SKM-1 (cell line): Measurements from ENCODE around the gene PRR20A.
"Not testable (repeated sequence)": the region's sequence is repeated elsewhere in the genome, so short reads cannot be mapped to it uniquely, and the experiment has no call there.

Experiments used
- DNase-seq: peaks from one replicate; lab custom pipeline; 2025; ENCODE audit not compliant: unreplicated experiment; lab: John Stamatoyannopoulos, UW

The PRR20A gene

DNA sequence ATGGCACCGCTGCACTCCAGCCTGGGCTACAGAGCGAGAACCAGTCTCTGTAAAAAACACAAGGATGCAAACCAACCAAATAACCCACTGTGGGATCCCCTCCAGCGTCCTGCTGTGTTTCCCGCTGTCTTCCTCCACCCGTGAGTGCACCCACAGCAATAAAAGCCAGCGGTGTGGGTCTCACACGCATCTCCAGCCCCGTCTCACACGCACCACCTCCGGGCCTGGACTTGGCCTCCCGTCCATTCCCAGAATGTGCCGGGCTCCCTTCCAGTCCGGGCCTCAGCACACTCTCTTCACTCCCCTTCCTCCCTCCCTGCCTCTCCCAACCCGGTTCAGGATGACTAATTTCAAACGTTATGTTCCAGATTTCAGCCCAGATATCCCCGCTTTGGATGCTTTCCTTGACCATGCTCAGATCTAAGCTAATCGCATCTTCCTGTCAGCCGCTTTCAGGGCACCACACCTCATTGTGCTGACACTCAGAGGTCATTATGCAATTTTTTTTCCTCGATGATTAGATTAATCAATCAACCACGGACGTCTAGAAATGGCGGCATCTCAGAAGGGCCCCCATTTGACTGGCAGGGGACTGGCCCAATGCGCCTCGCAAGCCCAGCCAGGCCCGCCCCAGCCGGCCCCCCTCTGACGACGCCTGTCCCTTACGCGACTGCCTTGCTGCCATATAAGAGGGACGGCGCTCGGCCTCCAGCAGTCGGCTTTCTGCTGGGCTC, at the start of gene PRR20A:
TSS of gene PRR20A (plus strand) at position 684 of the 734 bp plus-strand sequence. CDS start 387 bp downstream, outside the sequence.
- DNase-seq, result not testable (repeated sequence)

DNA sequence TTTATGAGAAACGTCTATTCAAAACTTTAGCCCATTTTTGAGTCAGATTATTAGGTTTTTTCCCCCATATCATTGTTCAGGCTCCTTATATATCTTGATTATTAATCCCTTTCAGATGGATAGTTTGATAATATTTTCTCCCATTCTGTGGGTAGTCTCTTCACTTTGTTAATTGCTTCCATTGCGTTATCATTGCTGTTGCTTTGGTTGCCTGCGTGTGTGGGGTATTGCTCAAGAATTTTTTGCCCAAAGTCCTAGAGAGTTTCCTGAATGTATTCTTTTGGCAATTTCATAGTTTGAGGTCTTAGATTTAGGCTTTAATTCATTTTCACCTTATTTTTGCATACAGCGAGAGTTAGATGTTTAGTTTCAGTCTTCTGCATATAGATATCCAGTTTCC, 25.8 kb upstream of the PRR20A start:
- DNase-seq, result no peak

DNA sequence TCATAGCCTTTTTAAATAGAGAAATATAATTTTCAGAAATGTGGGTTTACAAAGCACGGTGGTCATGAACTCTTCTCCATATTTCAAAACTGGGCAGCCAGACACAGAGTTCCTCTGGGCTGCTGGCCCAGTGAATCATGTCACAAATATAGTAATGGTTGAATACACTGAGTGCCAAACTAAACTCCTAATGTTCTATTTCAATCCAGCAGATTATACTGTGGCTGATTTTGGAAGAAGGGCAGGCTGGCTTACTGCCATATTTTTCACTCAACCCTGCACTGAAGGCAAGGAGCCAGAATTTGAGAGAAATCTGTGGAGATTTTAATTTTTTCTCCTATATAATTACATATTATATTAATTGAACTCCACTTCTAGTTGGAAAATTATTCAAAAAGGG, 17.0 kb upstream of the PRR20A start:
- no peak for DNase-seq

DNA sequence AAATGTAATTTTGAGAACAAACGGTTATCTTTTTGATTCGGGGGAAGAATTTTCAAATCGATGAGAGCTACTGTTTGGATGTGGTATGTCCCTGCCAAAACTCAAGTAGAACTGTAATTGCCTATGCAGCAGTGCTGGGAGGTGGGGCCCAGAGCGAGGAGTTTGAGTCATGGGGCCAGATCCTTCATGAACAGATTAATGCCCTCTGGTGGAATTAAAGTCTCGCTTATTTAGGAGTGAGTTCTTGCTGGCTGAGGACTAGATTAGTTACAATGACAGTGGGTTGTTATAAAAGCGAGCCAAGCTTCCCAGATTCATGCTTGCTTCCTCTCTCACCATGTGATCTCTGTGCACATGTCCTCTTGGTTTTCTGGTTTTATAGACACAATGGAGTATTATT, 11.8 kb upstream of the PRR20A start:
- no peak for DNase-seq

DNA sequence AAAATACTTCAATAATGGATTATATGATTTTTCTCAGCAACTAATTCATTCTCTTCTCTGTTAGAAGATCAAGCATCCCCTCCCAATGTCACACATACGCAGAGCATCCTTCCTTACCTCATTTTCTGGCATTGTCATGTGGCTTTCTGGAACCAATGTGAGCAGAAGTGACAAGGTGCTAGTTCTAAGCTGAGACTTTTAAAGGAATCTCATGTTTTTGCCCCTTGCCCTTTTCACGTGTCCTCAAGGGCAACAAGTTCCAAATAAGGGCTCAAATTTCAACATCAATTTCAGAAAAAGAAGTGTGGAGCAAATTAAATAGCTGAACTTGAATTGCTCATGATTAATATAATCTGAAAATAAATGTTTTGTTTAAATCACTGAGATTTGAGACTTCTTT, 4.6 kb upstream of the PRR20A start:
- DNase-seq, result no peak

DNA sequence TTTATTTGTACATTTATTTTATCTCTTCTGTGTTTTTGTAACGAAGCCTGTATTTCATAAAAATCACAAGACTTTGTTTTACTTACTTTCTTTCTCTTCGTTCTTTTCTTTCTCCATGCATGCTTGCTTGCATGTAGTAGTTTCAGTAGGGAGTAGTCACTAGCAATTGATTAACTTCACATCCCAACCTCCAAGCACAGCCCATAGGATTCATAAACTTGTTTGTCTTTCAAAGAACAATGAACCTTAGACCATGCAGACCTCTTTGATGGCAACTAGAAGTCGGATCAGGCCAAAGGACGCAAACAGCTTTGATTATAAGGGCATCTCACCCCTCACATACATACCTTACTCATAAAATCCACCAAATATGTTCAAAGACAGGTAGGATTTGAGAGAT, 3.1 kb upstream of the PRR20A start:
- no peak for DNase-seq

DNA sequence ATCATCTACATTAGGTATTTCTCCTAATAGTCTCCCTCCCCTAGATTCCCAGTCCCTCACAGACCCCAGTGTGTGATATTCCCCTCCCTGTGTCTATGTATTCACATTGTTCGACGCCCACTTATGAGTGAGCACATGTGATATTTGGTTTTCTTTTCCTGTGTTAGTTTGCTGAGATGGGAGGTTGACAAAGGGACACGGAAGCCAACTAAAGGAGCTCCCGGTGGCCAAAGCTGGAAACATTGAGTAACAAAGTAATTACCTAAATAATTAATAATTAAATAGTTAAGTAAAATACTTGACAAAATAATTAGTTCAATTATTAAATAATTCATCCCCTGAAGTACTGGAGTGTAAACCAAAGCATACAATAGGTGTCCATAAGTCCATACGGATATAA, 1.7 kb upstream of the PRR20A start:
- DNase-seq, result no peak

DNA sequence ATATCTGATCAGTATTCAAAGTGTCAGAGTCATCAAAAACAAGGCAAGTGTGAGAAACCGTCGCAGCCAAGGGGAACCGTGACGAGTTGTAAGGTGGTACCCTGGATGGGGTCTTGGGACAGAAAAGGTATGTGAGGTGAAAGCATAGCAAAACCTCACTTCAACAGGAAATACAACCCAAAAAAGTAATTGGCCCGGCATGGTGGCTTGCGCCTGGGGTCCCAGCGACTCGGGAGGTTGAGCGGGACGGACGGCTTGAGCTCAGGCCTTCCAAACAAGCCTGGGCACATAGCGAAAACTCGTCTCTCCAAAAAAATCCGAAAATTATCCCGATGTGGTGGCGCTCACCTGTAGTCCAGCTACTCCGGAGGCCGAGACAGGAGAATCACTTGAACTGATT, 937 bp upstream of the PRR20A start:
- not testable (repeated sequence) for DNase-seq

DNA sequence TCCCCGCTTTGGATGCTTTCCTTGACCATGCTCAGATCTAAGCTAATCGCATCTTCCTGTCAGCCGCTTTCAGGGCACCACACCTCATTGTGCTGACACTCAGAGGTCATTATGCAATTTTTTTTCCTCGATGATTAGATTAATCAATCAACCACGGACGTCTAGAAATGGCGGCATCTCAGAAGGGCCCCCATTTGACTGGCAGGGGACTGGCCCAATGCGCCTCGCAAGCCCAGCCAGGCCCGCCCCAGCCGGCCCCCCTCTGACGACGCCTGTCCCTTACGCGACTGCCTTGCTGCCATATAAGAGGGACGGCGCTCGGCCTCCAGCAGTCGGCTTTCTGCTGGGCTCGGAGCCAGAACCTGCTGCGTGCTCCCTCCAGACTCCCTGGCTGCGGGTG, 6.5 kb downstream of the PRR20A start, which contains the start of gene PRR20B:
TSS of gene PRR20B (plus strand) at position 301 of the 400 bp plus-strand sequence. CDS start 387 bp downstream, outside the sequence.
- not testable (repeated sequence) for DNase-seq

DNA sequence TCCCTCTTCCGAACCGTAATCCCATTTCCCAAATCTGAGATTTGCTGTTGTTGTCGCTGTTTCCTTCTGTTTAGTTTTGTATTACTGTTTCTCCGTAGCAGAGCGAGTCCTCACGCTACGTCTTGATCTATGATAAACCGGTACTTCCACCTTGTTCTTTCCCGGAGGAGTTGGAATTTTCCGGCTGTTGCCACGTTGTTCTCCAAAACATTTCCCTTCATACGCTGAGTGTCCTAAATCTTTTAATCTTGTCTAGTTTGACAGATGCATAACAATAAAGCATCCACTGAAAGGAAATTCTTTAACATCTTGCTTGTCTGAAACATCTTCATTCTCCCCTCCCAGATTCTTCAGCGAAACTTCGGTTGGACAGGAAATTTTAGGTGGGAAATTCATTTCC, 7.4 kb downstream of the PRR20A start:
- not testable (repeated sequence) for DNase-seq

DNA sequence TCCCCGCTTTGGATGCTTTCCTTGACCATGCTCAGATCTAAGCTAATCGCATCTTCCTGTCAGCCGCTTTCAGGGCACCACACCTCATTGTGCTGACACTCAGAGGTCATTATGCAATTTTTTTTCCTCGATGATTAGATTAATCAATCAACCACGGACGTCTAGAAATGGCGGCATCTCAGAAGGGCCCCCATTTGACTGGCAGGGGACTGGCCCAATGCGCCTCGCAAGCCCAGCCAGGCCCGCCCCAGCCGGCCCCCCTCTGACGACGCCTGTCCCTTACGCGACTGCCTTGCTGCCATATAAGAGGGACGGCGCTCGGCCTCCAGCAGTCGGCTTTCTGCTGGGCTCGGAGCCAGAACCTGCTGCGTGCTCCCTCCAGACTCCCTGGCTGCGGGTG, 13.0 kb downstream of the PRR20A start, which contains the start of gene PRR20C:
TSS of gene PRR20C (plus strand) at position 301 of the 400 bp plus-strand sequence. CDS start 387 bp downstream, outside the sequence.
- not testable (repeated sequence) for DNase-seq

DNA sequence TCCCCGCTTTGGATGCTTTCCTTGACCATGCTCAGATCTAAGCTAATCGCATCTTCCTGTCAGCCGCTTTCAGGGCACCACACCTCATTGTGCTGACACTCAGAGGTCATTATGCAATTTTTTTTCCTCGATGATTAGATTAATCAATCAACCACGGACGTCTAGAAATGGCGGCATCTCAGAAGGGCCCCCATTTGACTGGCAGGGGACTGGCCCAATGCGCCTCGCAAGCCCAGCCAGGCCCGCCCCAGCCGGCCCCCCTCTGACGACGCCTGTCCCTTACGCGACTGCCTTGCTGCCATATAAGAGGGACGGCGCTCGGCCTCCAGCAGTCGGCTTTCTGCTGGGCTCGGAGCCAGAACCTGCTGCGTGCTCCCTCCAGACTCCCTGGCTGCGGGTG, 19.6 kb downstream of the PRR20A start, which contains the start of gene PRR20D:
TSS of gene PRR20D (plus strand) at position 301 of the 400 bp plus-strand sequence. CDS start 387 bp downstream, outside the sequence.
- not testable (repeated sequence) for DNase-seq

DNA sequence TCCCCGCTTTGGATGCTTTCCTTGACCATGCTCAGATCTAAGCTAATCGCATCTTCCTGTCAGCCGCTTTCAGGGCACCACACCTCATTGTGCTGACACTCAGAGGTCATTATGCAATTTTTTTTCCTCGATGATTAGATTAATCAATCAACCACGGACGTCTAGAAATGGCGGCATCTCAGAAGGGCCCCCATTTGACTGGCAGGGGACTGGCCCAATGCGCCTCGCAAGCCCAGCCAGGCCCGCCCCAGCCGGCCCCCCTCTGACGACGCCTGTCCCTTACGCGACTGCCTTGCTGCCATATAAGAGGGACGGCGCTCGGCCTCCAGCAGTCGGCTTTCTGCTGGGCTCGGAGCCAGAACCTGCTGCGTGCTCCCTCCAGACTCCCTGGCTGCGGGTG, 26.2 kb downstream of the PRR20A start, which contains the start of gene PRR20E:
TSS of gene PRR20E (plus strand) at position 301 of the 400 bp plus-strand sequence. CDS start 387 bp downstream, outside the sequence.
- not testable (repeated sequence) for DNase-seq

DNA sequence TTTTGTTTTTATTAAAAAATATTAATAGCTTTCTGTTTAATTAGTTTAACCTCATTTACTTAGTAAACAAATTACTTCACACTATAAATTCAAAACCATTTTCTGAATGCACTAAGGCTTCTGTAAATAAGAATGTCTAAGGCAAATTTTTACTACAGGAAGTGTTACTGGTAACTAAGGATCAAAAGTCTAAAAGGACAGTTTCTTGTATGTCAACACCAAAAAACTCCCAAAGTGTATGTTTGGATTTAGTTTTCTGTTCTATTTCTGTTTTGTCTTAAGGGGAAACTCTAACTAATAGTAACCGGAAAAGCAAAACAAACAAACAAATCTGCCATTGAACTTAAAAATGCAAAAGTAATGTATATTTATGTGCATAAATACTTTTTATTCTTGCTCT, 50.9 kb downstream of the PRR20A start:
- no peak for DNase-seq
